ENCODE measurements around the gene FAM53A.

GRCh38 chr4:1656132-1656531 is 28.0 kb downstream of the FAM53A start:
- TF ChIP-seq, protein P1, sequence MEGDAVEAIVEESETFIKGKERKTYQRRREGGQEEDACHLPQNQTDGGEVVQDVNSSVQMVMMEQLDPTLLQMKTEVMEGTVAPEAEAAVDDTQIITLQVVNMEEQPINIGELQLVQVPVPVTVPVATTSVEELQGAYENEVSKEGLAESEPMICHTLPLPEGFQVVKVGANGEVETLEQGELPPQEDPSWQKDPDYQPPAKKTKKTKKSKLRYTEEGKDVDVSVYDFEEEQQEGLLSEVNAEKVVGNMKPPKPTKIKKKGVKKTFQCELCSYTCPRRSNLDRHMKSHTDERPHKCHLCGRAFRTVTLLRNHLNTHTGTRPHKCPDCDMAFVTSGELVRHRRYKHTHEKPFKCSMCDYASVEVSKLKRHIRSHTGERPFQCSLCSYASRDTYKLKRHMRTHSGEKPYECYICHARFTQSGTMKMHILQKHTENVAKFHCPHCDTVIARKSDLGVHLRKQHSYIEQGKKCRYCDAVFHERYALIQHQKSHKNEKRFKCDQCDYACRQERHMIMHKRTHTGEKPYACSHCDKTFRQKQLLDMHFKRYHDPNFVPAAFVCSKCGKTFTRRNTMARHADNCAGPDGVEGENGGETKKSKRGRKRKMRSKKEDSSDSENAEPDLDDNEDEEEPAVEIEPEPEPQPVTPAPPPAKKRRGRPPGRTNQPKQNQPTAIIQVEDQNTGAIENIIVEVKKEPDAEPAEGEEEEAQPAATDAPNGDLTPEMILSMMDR (conservative IDR thresholded peaks at IDR 0.05) = no peak
- TF ChIP-seq ZFX (IDR thresholded peaks at IDR 0.05) = no peak
